ENCODE data around the gene HSD11B1L. TPM values are rescaled to one million over a fixed set of nuclear protein-coding genes. Genes with fewer than 3 reads are reported as not detected.
"Not testable (repeated sequence)": the region's sequence is repeated elsewhere in the genome, so short reads cannot be mapped to it uniquely, and the experiment has no call there.

HSD11B1L gene
- total RNA-seq, 1 experiment from 2014 or later = 6.0 TPM

GRCh38 chr19:5687360-5688198 lies 6.8 kb downstream of the HSD11B1L start:
- BruUV-seq (replicated peaks) = no TSS peak
- CTCF ChIA-PET = no interaction called here
- POLR2A ChIA-PET = no interaction called here
- Histone ChIP-seq H3K27me3 (ENCODE audit: control insufficient read depth, insufficient read depth, low read length) (no peaks in the 10 kb centered on the region), H3K27ac (ENCODE audit: low read length) (no peak overlapping the region), H3K4me3 (ENCODE audit: low read depth in 2 of 2, low read length in 2 of 2) (peak overlapping the region; percentile 36 to 46), H3K9me3 (ENCODE audit: control insufficient read depth, insufficient read depth, low read depth, low read length) (no peaks in the 10 kb centered on the region), H3K36me3 (ENCODE audit: control insufficient read depth, insufficient read depth, low read length) (peaks cover 7% of the 10 kb centered on the region; the same call in 1 of the 2 replicates), H3K4me1 (ENCODE audit: control insufficient read depth, insufficient read depth, low read length) (peaks cover 3% of the 10 kb centered on the region)
- intact Hi-C loops (cut with micrococcal nuclease; ENCODE audit: unreplicated experiment) = no loop called here
- ATAC-seq = no peak
- no peak for TF ChIP-seq TCF7L2 (IDR thresholded peaks at IDR 0.05; ENCODE audit: low read depth, low read length)
- peak; percentile 69 for TF ChIP-seq CTCF (IDR thresholded peaks at IDR 0.05)
- in situ Hi-C loops (cut with HindIII; ENCODE audit: low pct_unique_long_range_greater_than_20kb, low sequenced_read_pairs) = no loop called here
- no peak for DNase-seq (ENCODE audit: low read depth, low spot score)

- H3K9me3 ChIP-seq (ENCODE audit: control insufficient read depth, insufficient read depth, low read depth, low read length); CTCF ChIA-PET; ATAC-seq; H3K27ac ChIP-seq (ENCODE audit: low read length); H3K4me1 ChIP-seq (ENCODE audit: control insufficient read depth, insufficient read depth, low read length); in situ Hi-C loops (cut with HindIII; ENCODE audit: low pct_unique_long_range_greater_than_20kb, low sequenced_read_pairs); POLR2A ChIA-PET; H3K4me3 ChIP-seq (ENCODE audit: low read depth in 2 of 2, low read length in 2 of 2); DNase-seq (ENCODE audit: low read depth, low spot score); intact Hi-C loops (cut with micrococcal nuclease; ENCODE audit: unreplicated experiment); H3K36me3 ChIP-seq (ENCODE audit: control insufficient read depth, insufficient read depth, low read length); H3K27me3 ChIP-seq (ENCODE audit: control insufficient read depth, insufficient read depth, low read length); BruUV-seq (replicated peaks): not testable (repeated sequence)
These were observed 7.5 kb downstream of the HSD11B1L start for GRCh38 chr19:5688262-5688881.

- BruUV-seq (replicated peaks) = no TSS peak
- POLR2A ChIA-PET = interaction anchor here (0.7 kb wide), 1 partner anchor 421 kb away, joined by 4 read pairs; no protein-coding TSS in a partner anchor
- peaks cover 7% of the 10 kb centered on the region; the same call in 1 of the 2 replicates for H3K36me3 ChIP-seq (ENCODE audit: control insufficient read depth, insufficient read depth, low read length)
- in situ Hi-C loops (cut with HindIII; ENCODE audit: low pct_unique_long_range_greater_than_20kb, low sequenced_read_pairs) = no loop called here
- peak; percentile 98 for TF ChIP-seq POLR2AphosphoS5 (IDR thresholded peaks at IDR 0.05; ENCODE audit: low read depth, low read length)
- no peak for TF ChIP-seq REST (IDR thresholded peaks at IDR 0.05; ENCODE audit: insufficient read depth in 1 of 2, low read depth in 2 of 2, low read length in 1 of 2)
- TF ChIP-seq TCF7L2 (IDR thresholded peaks at IDR 0.05; ENCODE audit: low read depth, low read length) = no peak
- peak; percentile 92 for TF ChIP-seq CTCF (IDR thresholded peaks at IDR 0.05)
- TF ChIP-seq SIN3A (IDR thresholded peaks at IDR 0.05; ENCODE audit: borderline replicate concordance, insufficient read depth, low read depth, low read length) = peak; percentile 74; the same call in 1 of the 2 replicates
- H3K9me3 ChIP-seq (ENCODE audit: control insufficient read depth, insufficient read depth, low read depth, low read length) = no peaks in the 10 kb centered on the region
- CTCF ChIA-PET = interaction anchor here (0.7 kb wide), 1 partner anchor 103 kb away, joined by 5 read pairs; no protein-coding TSS in a partner anchor
- ATAC-seq (peak; percentile 62), DNase-seq (ENCODE audit: low read depth, low spot score) (peak; percentile 83)
- H3K27ac ChIP-seq (ENCODE audit: low read length) = peak within 1 kb of the TSS; percentile 90
- H3K4me3 ChIP-seq (ENCODE audit: low read depth in 2 of 2, low read length in 2 of 2) = peak within 1 kb of the TSS; percentile 82 to 89
- peaks cover 12% of the 10 kb centered on the region for H3K4me1 ChIP-seq (ENCODE audit: control insufficient read depth, insufficient read depth, low read length)
- H3K27me3 ChIP-seq (ENCODE audit: control insufficient read depth, insufficient read depth, low read length) = no peaks in the 10 kb centered on the region
- intact Hi-C loops (cut with micrococcal nuclease; ENCODE audit: unreplicated experiment) = loop anchor here (10.0 kb wide), 1 partner anchor 104 kb away; the partner anchor contains the start of gene DUS3L
These were observed 9.5 kb downstream of the HSD11B1L start, which contains the start of gene RPL36 for GRCh38 chr19:5690125-5690954. RPL36 (plus strand) TSS chr19:5690295; CDS start chr19:5690508, 213 bp downstream.
